ENCODE measurements around the gene TLR10.

GRCh38 chr4:38764277-38764676 is 18.5 kb downstream of the TLR10 start:
- TF ChIP-seq POLR2A (IDR thresholded peaks at IDR 0.05) = no peak
- TF ChIP-seq, protein P1, sequence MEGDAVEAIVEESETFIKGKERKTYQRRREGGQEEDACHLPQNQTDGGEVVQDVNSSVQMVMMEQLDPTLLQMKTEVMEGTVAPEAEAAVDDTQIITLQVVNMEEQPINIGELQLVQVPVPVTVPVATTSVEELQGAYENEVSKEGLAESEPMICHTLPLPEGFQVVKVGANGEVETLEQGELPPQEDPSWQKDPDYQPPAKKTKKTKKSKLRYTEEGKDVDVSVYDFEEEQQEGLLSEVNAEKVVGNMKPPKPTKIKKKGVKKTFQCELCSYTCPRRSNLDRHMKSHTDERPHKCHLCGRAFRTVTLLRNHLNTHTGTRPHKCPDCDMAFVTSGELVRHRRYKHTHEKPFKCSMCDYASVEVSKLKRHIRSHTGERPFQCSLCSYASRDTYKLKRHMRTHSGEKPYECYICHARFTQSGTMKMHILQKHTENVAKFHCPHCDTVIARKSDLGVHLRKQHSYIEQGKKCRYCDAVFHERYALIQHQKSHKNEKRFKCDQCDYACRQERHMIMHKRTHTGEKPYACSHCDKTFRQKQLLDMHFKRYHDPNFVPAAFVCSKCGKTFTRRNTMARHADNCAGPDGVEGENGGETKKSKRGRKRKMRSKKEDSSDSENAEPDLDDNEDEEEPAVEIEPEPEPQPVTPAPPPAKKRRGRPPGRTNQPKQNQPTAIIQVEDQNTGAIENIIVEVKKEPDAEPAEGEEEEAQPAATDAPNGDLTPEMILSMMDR (IDR thresholded peaks at IDR 0.05) = no peak

All from breast epithelium (tissue), 3 donors.